GM19467 (cell line): ENCODE results near the gene SLC39A5.

Source experiments
- ATAC-seq: cut with Tn5 transposase; IDR thresholded peaks from one replicate; pipeline ENCODE4 v1.9.1; 2021; ENCODE audit warnings: mild to moderate bottlenecking, moderate library complexity; ENCODE audit not compliant: unreplicated experiment

SLC39A5 gene

GRCh38 chr12:56213878-56214277, 16.0 kb upstream of the SLC39A5 start:
- ATAC-seq, result no peak

GRCh38 chr12:56216461-56216860, 13.4 kb upstream of the SLC39A5 start:
- no peak for ATAC-seq

- ATAC-seq, result no peak
These were observed 10.0 kb upstream of the SLC39A5 start for GRCh38 chr12:56219840-56220239.

GRCh38 chr12:56220611-56221231, 9.1 kb upstream of the SLC39A5 start:
- no peak for ATAC-seq

- ATAC-seq, result peak; percentile 24
These were observed 8.6 kb upstream of the SLC39A5 start for GRCh38 chr12:56221232-56221756.

- peak; percentile 72 for ATAC-seq
These were observed 7.9 kb upstream of the SLC39A5 start, which contains the start of gene RNF41 for GRCh38 chr12:56221757-56222530. Gene RNF41, minus strand, starts transcription at chr12:56221922. Its CDS starts 7,875 bp downstream, at chr12:56214047.

- no peak for ATAC-seq
These were observed 7.3 kb upstream of the SLC39A5 start for GRCh38 chr12:56222531-56222895.

- ATAC-seq, result no peak
These were observed 6.2 kb upstream of the SLC39A5 start for GRCh38 chr12:56223571-56224101.

- peak; percentile 68 for ATAC-seq
These were observed 5.6 kb upstream of the SLC39A5 start, which contains the start of gene NABP2 for GRCh38 chr12:56224102-56224701. Gene NABP2, plus strand, starts transcription at chr12:56224342. Its CDS starts 515 bp downstream, at chr12:56224857.

GRCh38 chr12:56224954-56225353, 4.9 kb upstream of the SLC39A5 start:
- ATAC-seq, result no peak

- ATAC-seq, result no peak
These were observed 769 bp upstream of the SLC39A5 start for GRCh38 chr12:56229082-56229481.

- ATAC-seq, result no peak
These were observed 757 bp downstream of the SLC39A5 start for GRCh38 chr12:56230432-56231183.

- no peak for ATAC-seq
These were observed 1.3 kb downstream of the SLC39A5 start for GRCh38 chr12:56231184-56231582.

- no peak for ATAC-seq
These were observed 5.0 kb downstream of the SLC39A5 start for GRCh38 chr12:56234746-56235436.

- no peak for ATAC-seq
These were observed 6.2 kb downstream of the SLC39A5 start for GRCh38 chr12:56236091-56236490.

- ATAC-seq, result no peak
These were observed 7.1 kb downstream of the SLC39A5 start for GRCh38 chr12:56236985-56237384.

GRCh38 chr12:56237552-56237951, 7.7 kb downstream of the SLC39A5 start:
- ATAC-seq, result no peak

- no peak for ATAC-seq
These were observed 11.8 kb downstream of the SLC39A5 start for GRCh38 chr12:56241424-56242303.

GRCh38 chr12:56242986-56243385, 13.1 kb downstream of the SLC39A5 start:
- no peak for ATAC-seq
